IMR-90 (cell line): ENCODE data around the gene ADGRD1. TPM values are rescaled to one million over a fixed set of nuclear protein-coding genes. Genes with fewer than 3 reads are reported as not detected.

Experiments used
- ATAC-seq: fragments of 200-7000 bp; cut with Tn5 transposase; 2 replicates; pipeline ENCODE4 v1.9.1; 2020; ENCODE audit warnings: low read depth, mild to moderate bottlenecking, moderate library complexity
- BruUV-seq: library from RNA; stranded (reverse); fragments of 400-500 nt; replicated peaks from 2 replicates; lab custom pipeline; 2021; lab: Mats Ljungman, UMichigan
- CTCF ChIA-PET: fragments of 300-600 bp; formaldehyde crosslinking; extraction: SDS; loops from one replicate; lab custom pipeline; 2021; ENCODE audit warnings: antibody characterized with exemption; lab: Yijun Ruan, JAX
- POLR2A ChIA-PET: fragments of 300-600 bp; sonication (Branson Sonifier 250); formaldehyde crosslinking; loops from one replicate; lab custom pipeline; 2022; ENCODE audit warnings: antibody characterized with exemption; ENCODE audit not compliant: unreplicated experiment; lab: Charles Lee
- DNase-seq: peaks from one replicate; pipeline ENCODE4 v3.0.0; 2013
- H2AFZ ChIP-seq: replicated peaks from 2 replicates; pipeline ENCODE3; 2013; ENCODE audit warnings: low read length, mild to moderate bottlenecking; ENCODE audit not compliant: poor library complexity
- H2AK5ac ChIP-seq: 2 replicates; pipeline ENCODE4 v1.6.1; 2013; ENCODE audit warnings: low read depth, low read length, inconsistent platforms
- H2AK9ac ChIP-seq: replicated peaks from 2 replicates; pipeline ENCODE3; 2013; ENCODE audit warnings: mild to moderate bottlenecking, low read depth, low read length, moderate library complexity; ENCODE audit not compliant: poor library complexity
- H2BK120ac ChIP-seq: 2 replicates; pipeline ENCODE4 v1.6.1; 2013; ENCODE audit warnings: low read depth, low read length, inconsistent platforms
- H2BK15ac ChIP-seq: 3 replicates; pipeline ENCODE4 v1.6.1; 2013; ENCODE audit warnings: low read depth, low read length, inconsistent platforms
- H2BK20ac ChIP-seq: 2 replicates; pipeline ENCODE4 v1.6.1; 2013; ENCODE audit warnings: low read depth, mild to moderate bottlenecking, inconsistent platforms, low read length, moderate library complexity
- H2BK5ac ChIP-seq: 2 replicates; pipeline ENCODE4 v1.6.1; 2013; ENCODE audit warnings: mild to moderate bottlenecking, low read depth, low read length, inconsistent platforms; ENCODE audit not compliant: poor library complexity, severe bottlenecking
- H3K14ac ChIP-seq: replicated peaks from 2 replicates; pipeline ENCODE4 v1.6.1; 2013; ENCODE audit warnings: low read depth, low read length, inconsistent platforms
- H3K18ac ChIP-seq: 2 replicates; pipeline ENCODE4 v1.6.1; 2013; ENCODE audit warnings: low read depth, low read length, control low read depth
- H3K23ac ChIP-seq: 2 replicates; pipeline ENCODE4 v1.6.1; 2013; ENCODE audit warnings: low read depth, low read length, inconsistent platforms
- H3K27ac ChIP-seq: 2 replicates; pipeline ENCODE4 v1.5.1; 2013; ENCODE audit warnings: mild to moderate bottlenecking, control low read depth, low read length; ENCODE audit not compliant: insufficient read depth
- H3K27me3 ChIP-seq: 2 replicates; pipeline ENCODE4 v1.6.1; 2013; ENCODE audit warnings: low read length; ENCODE audit not compliant: control insufficient read depth, insufficient read depth
- H3K36me3 ChIP-seq: 2 replicates; pipeline ENCODE4 v1.6.1; 2013; ENCODE audit warnings: low read length, mixed read lengths; ENCODE audit not compliant: control insufficient read depth, insufficient read depth
- H3K4ac ChIP-seq: 2 replicates; pipeline ENCODE4 v1.6.1; 2013; ENCODE audit warnings: low read depth, low read length, inconsistent platforms
- H3K4me1 ChIP-seq: 2 replicates; pipeline ENCODE4 v1.6.1; 2013; ENCODE audit warnings: low read length, mixed read lengths; ENCODE audit not compliant: control insufficient read depth, insufficient read depth
- H3K4me2 ChIP-seq: 2 replicates; pipeline ENCODE4 v1.6.1; 2013; ENCODE audit warnings: low read depth, mild to moderate bottlenecking, control low read depth, low read length, moderate library complexity
- H3K4me3 ChIP-seq: 2 replicates; pipeline ENCODE4 v1.5.1; 2013; ENCODE audit warnings: low read depth, mild to moderate bottlenecking, control low read depth, low read length, moderate library complexity; ENCODE audit not compliant: insufficient read depth
- H3K56ac ChIP-seq: 2 replicates; pipeline ENCODE4 v1.6.1; 2013; ENCODE audit warnings: low read length, inconsistent platforms; ENCODE audit not compliant: insufficient read depth; ENCODE audit errors: extremely low read depth
- H3K79me1 ChIP-seq, 2 experiments: 2 replicates each; pipeline ENCODE4 v1.6.1; 2013; ENCODE audit warnings: low read length in 2 of 2, inconsistent platforms in 1 of 2, low read depth in 1 of 2
- H3K9ac ChIP-seq: 2 replicates; pipeline ENCODE4 v1.6.1; 2013; ENCODE audit warnings: low read depth, low read length, control low read depth
- H3K9me1 ChIP-seq: 2 replicates; pipeline ENCODE4 v1.6.1; 2013; ENCODE audit warnings: low read length, inconsistent platforms; ENCODE audit not compliant: insufficient read depth
- H3K9me3 ChIP-seq: 2 replicates; pipeline ENCODE4 v1.6.1; 2013; ENCODE audit warnings: low read length; ENCODE audit not compliant: control insufficient read depth, insufficient read depth
- H4K20me1 ChIP-seq: 2 replicates; pipeline ENCODE4 v1.6.1; 2013; ENCODE audit warnings: low read length, inconsistent platforms; ENCODE audit not compliant: insufficient read depth
- H4K5ac ChIP-seq: 2 replicates; pipeline ENCODE4 v1.6.1; 2013; ENCODE audit warnings: mild to moderate bottlenecking, low read depth, low read length, control low read depth
- H4K8ac ChIP-seq, 2 experiments: 2 replicates each; pipeline ENCODE4 v1.6.1; 2013; ENCODE audit warnings: low read depth in 2 of 2, low read length in 2 of 2, control low read depth in 1 of 2, inconsistent platforms in 1 of 2
- H4K91ac ChIP-seq: 2 replicates; pipeline ENCODE4 v1.6.1; 2013; ENCODE audit warnings: low read depth, low read length, inconsistent platforms; ENCODE audit not compliant: insufficient read depth
- BHLHE40 ChIP-seq: fragments of 150-350 bp; IDR thresholded peaks from 2 replicates; pipeline ENCODE4 v1.6.1; 2016; ENCODE audit warnings: mild to moderate bottlenecking, low read depth, low read length
- CTCF ChIP-seq: conservative IDR thresholded peaks from 2 replicates; pipeline ENCODE4 v1.5.1; 2012; ENCODE audit warnings: mild to moderate bottlenecking, low read depth, low read length, improper control_type of control experiment
- MAFK ChIP-seq: IDR thresholded peaks from 2 replicates; pipeline ENCODE4 v1.6.1; 2012; ENCODE audit warnings: low read depth, low read length, improper control_type of control experiment
- NFE2L2 ChIP-seq: fragments of 150-350 bp; IDR thresholded peaks from 2 replicates; pipeline ENCODE4 v1.6.1; 2016; ENCODE audit warnings: low read depth, mild to moderate bottlenecking, low read length
- POLR2A ChIP-seq: IDR thresholded peaks from 2 replicates; pipeline ENCODE4 v1.6.1; 2012; ENCODE audit warnings: mild to moderate bottlenecking, low read depth, low read length
- RCOR1 ChIP-seq: IDR thresholded peaks from 2 replicates; pipeline ENCODE4 v1.6.1; 2012; ENCODE audit warnings: mild to moderate bottlenecking, low read length, improper control_type of control experiment; ENCODE audit not compliant: insufficient replicate concordance
- RFX5 ChIP-seq: IDR thresholded peaks from 2 replicates; pipeline ENCODE4 v1.8.0; 2012; ENCODE audit warnings: low read depth, mild to moderate bottlenecking, low read length, moderate library complexity
- WGBS, 2 experiments: methylation state at CpG; one replicate each; pipeline versions ENCODE4 v1.1.5 to v1.1.7; 2013; ENCODE audit warnings: missing lambda C conversion rate in 2 of 2; ENCODE audit not compliant: insufficient read length in 1 of 2; ENCODE audit errors: extremely low coverage in 2 of 2; 5-methylcytosine and 5-hydroxymethylcytosine counted together
- dilution Hi-C: fragments of 300-500 bp; cut with HindIII; formaldehyde crosslinking; loops from one replicate; pipeline ENCODE4 v1.14.3; 2018; ENCODE audit warnings: low sequenced_read_pairs; ENCODE audit not compliant: unreplicated experiment
- in situ Hi-C: fragments of 300-500 bp; cut with MboI; formaldehyde crosslinking; loops from 3 replicates; pipeline ENCODE4 v1.14.3; 2019; ENCODE audit warnings: low sequenced_read_pairs, inconsistent platforms, mixed read lengths
- intact Hi-C: fragments of 100-400 bp; cut with micrococcal nuclease; formaldehyde crosslinking; loops from 2 replicates; pipeline ENCODE4 v1.10.0; 2022
- polyA plus RNA-seq, 3 experiments: library from polyadenylated mRNA; depleted of rRNA; stranded (reverse); fragments of >200 nt; gene quantifications; 2 replicates each; pipeline ENCODE4 v1.2.3, GENCODE V29; 2012; ENCODE audit warnings: low replicate concordance in 1 of 3
- total RNA-seq: library from RNA; depleted of rRNA; stranded (reverse); fragments of >200 nt; gene quantifications from 2 replicates; pipeline ENCODE4 v1.2.3, GENCODE V29; 2012

ADGRD1 gene
- total and polyA plus RNA-seq, 2 of the 4 experiments (the other 2 are of a cell fraction) = not detected

GRCh38 chr12:131048611-131048990 is 94.9 kb downstream of the ADGRD1 start:
- POLR2A ChIA-PET = no interaction called here

More at GRCh38 chr12:131048611-131048990, 94.9 kb downstream of the ADGRD1 start:
- Histone ChIP-seq H2AK9ac (no peak overlapping the region), H4K91ac (no peak overlapping the region), H3K36me3 (no peaks in the 10 kb centered on the region), H2BK20ac (no peak overlapping the region), H3K4me3 (no peak overlapping the region), H4K20me1 (no peaks in the 10 kb centered on the region), H3K9ac (no peak overlapping the region), H4K5ac (no peak overlapping the region), H2BK120ac (no peak overlapping the region), H3K4ac (no peak overlapping the region), H3K27ac (no peak overlapping the region), H3K56ac (no peak overlapping the region), H3K27me3 (no peaks in the 10 kb centered on the region), H2BK15ac (no peak overlapping the region), H3K9me3 (peaks cover 49% of the 10 kb centered on the region), H4K8ac (no peak overlapping the region), H2AK5ac (no peak overlapping the region), H3K14ac (no peak overlapping the region), H3K23ac (no peak overlapping the region), H2AFZ (no peak overlapping the region), H3K4me2 (no peak overlapping the region), H2BK5ac (no peak overlapping the region), H3K9me1 (no peaks in the 10 kb centered on the region), H3K79me1 (no peaks in the 10 kb centered on the region), H3K18ac (no peak overlapping the region), H3K4me1 (no peaks in the 10 kb centered on the region)
- in situ Hi-C loops = no loop called here
- intact Hi-C loops = no loop called here
- dilution Hi-C loops = no loop called here
- DNase-seq (no peak), ATAC-seq (no peak)
- WGBS, 2 experiments = 80% methylated on average over 2 of the region's 6 CpGs; no CpG with 5 or more reads in 1 of the 2 experiments
- BruUV-seq = no TSS peak
- CTCF ChIA-PET = no interaction called here
- no peak for TF ChIP-seq RFX5
- no peak for TF ChIP-seq MAFK
- TF ChIP-seq NFE2L2 = no peak
- TF ChIP-seq POLR2A = no peak
- TF ChIP-seq CTCF = no peak
- no peak for TF ChIP-seq BHLHE40
- TF ChIP-seq RCOR1 = no peak
